ENCODE results near the gene GNAQ.
"Not testable (repeated sequence)": the region's sequence is repeated elsewhere in the genome, so short reads cannot be mapped to it uniquely, and the experiment has no call there.

GRCh38 chr9:77863638-77864037 is 168.0 kb downstream of the GNAQ start:
- not testable (repeated sequence) for TF ChIP-seq CTCF (conservative IDR thresholded peaks at IDR 0.05 in 1 of 2, IDR thresholded peaks at IDR 0.05 in 1 of 2; ENCODE audit: extremely low read depth in 1 of 2, insufficient read depth in 1 of 2, low read depth in 1 of 2, low read length in 2 of 2); EZH2 (IDR thresholded peaks at IDR 0.05; ENCODE audit: borderline replicate concordance, low read length)
